OCI-LY7 (cell line): ENCODE measurements around the gene KIAA1328. TPM values are rescaled to one million over a fixed set of nuclear protein-coding genes. Genes with fewer than 3 reads are reported as not detected.

Experiments
- BruUV-seq: library from RNA; stranded (reverse); fragments of 400-500 nt; replicated peaks from 2 replicates; lab custom pipeline; 2021; lab: Mats Ljungman, UMichigan
- CTCF ChIA-PET: fragments of 300-600 bp; sonication (Branson Sonifier 250); formaldehyde crosslinking; loops from one replicate; lab custom pipeline; 2022; ENCODE audit warnings: antibody characterized with exemption; ENCODE audit not compliant: unreplicated experiment; lab: Charles Lee
- POLR2A ChIA-PET: fragments of 300-600 bp; sonication (Branson Sonifier 250); formaldehyde crosslinking; loops from one replicate; lab custom pipeline; 2022; ENCODE audit warnings: antibody characterized with exemption; lab: Charles Lee
- DNase-seq: peaks from one replicate; pipeline ENCODE4 v3.0.0-alpha.2; 2015; ENCODE audit warnings: low spot score
- H2AFZ ChIP-seq: fragments of 200-600 bp; sonication (generic), shearing (Covaris generic); 2 replicates; pipeline ENCODE4 v1.6.1; 2014; ENCODE audit warnings: mild to moderate bottlenecking, antibody characterized with exemption, low read length, moderate library complexity
- H3K27ac ChIP-seq: fragments of 200-600 bp; sonication (generic); 2 replicates; pipeline ENCODE4 v1.5.1; 2014; ENCODE audit warnings: mixed run types, low read depth, mild to moderate bottlenecking, moderate library complexity, low read length, inconsistent platforms; ENCODE audit not compliant: poor library complexity, severe bottlenecking
- H3K36me3 ChIP-seq: fragments of 200-600 bp; sonication (generic); 2 replicates; pipeline ENCODE4 v1.6.1; 2014; ENCODE audit warnings: mild to moderate bottlenecking, antibody characterized with exemption, low read length, moderate library complexity, mixed read lengths; ENCODE audit not compliant: insufficient read depth
- H3K4me1 ChIP-seq: fragments of 200-600 bp; sonication (generic); 2 replicates; pipeline ENCODE4 v1.5.1; 2014; ENCODE audit warnings: mild to moderate bottlenecking, low read length; ENCODE audit not compliant: insufficient read depth, poor library complexity, severe bottlenecking
- H3K4me2 ChIP-seq: fragments of 200-600 bp; sonication (generic); 2 replicates; pipeline ENCODE4 v1.6.1; 2014; ENCODE audit warnings: mild to moderate bottlenecking, low read length
- H3K4me3 ChIP-seq: fragments of 200-600 bp; sonication (generic); 2 replicates; pipeline ENCODE4 v1.5.1; 2014; ENCODE audit warnings: mild to moderate bottlenecking, low read depth, low read length; ENCODE audit not compliant: poor library complexity, severe bottlenecking
- H3K79me2 ChIP-seq: fragments of 200-600 bp; sonication (generic); 2 replicates; pipeline ENCODE4 v1.6.1; 2016; ENCODE audit warnings: low read depth, mild to moderate bottlenecking, low read length, moderate library complexity, mixed read lengths; ENCODE audit not compliant: insufficient read depth
- H3K9me2 ChIP-seq: fragments of 200-600 bp; sonication (generic); 2 replicates; pipeline ENCODE4 v1.6.1; 2016; ENCODE audit warnings: mild to moderate bottlenecking, low read length, mixed read lengths; ENCODE audit not compliant: insufficient read depth
- H3K9me3 ChIP-seq: fragments of 200-600 bp; sonication (generic); 2 replicates; pipeline ENCODE4 v1.6.1; 2014; ENCODE audit warnings: mild to moderate bottlenecking, mixed run types, low read length, mixed read lengths
- H4K20me1 ChIP-seq: fragments of 200-600 bp; sonication (generic); 2 replicates; pipeline ENCODE4 v1.6.1; 2014; ENCODE audit warnings: mild to moderate bottlenecking, antibody characterized with exemption, low read length, moderate library complexity, mixed read lengths; ENCODE audit not compliant: insufficient read depth
- EZH2phosphoT487 ChIP-seq: fragments of 200-600 bp; sonication (generic); IDR thresholded peaks from 2 replicates; pipeline ENCODE4 v1.6.1; 2018; ENCODE audit warnings: low read depth, borderline replicate concordance, mild to moderate bottlenecking, mixed run types, antibody characterized with exemption, low read length, moderate library complexity, mixed read lengths
- intact Hi-C: fragments of 100-400 bp; cut with micrococcal nuclease; formaldehyde crosslinking; loops from one replicate; pipeline ENCODE4 v1.10.0; 2022; ENCODE audit not compliant: unreplicated experiment
- total RNA-seq, 2 experiments: library from RNA; depleted of rRNA in 1 of 2; stranded (reverse); fragments of >200 nt in 1 of 2; shearing (Covaris generic) in 1 of 2; gene quantifications; 2 replicates each; pipeline ENCODE4 v1.2.3, GENCODE V29; 2014 to 2022
- TF ChIP-seq, protein P1 (sequence below): fragments of 200-600 bp; sonication (generic); conservative IDR thresholded peaks from 2 replicates; pipeline ENCODE4 v1.5.1; 2014; ENCODE audit warnings: mild to moderate bottlenecking, antibody characterized with exemption, low read length, moderate library complexity, mixed read lengths

KIAA1328 gene
- total RNA-seq, 2 experiments from 2014 or later: 3.0 to 5.8 TPM

GRCh38 chr18:37160038-37160820 lies 331.3 kb downstream of the KIAA1328 start:
- Histone ChIP-seq H3K9me2 (no peaks in the 10 kb centered on the region), H3K79me2 (no peaks in the 10 kb centered on the region), H3K4me2 (no peak overlapping the region), H3K9me3 (no peaks in the 10 kb centered on the region), H3K4me3 (no peak overlapping the region), H3K4me1 (no peaks in the 10 kb centered on the region), H2AFZ (no peak overlapping the region), H3K27ac (no peak overlapping the region), H3K36me3 (no peaks in the 10 kb centered on the region), H4K20me1 (no peaks in the 10 kb centered on the region)
- no peak for DNase-seq
- POLR2A ChIA-PET: no interaction called here
- intact Hi-C loops: no loop called here
- TF ChIP-seq, protein P1, sequence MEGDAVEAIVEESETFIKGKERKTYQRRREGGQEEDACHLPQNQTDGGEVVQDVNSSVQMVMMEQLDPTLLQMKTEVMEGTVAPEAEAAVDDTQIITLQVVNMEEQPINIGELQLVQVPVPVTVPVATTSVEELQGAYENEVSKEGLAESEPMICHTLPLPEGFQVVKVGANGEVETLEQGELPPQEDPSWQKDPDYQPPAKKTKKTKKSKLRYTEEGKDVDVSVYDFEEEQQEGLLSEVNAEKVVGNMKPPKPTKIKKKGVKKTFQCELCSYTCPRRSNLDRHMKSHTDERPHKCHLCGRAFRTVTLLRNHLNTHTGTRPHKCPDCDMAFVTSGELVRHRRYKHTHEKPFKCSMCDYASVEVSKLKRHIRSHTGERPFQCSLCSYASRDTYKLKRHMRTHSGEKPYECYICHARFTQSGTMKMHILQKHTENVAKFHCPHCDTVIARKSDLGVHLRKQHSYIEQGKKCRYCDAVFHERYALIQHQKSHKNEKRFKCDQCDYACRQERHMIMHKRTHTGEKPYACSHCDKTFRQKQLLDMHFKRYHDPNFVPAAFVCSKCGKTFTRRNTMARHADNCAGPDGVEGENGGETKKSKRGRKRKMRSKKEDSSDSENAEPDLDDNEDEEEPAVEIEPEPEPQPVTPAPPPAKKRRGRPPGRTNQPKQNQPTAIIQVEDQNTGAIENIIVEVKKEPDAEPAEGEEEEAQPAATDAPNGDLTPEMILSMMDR: no peak
- TF ChIP-seq EZH2phosphoT487: no peak
- no TSS peak for BruUV-seq
- CTCF ChIA-PET: no interaction called here

DNA sequence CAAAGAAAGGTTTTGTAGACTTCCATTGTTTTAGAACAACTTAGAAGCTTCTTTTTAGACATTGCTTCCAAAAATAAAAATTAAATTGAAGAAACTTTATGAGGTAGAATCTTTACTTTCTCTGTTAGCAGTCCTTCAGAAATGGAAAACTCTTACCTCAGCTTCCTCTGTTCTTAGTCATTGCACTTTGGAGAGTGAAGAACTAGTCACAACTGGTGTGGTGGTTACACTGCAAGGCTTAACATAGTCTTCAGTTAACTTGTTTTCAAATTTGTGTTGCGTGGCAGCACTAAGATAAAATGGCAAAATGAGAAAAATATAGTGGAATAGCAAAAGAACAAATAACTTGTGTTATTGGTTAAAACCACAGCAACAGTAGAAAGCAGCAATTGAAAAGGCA lies 332.6 kb downstream of the KIAA1328 start:
- BruUV-seq: no TSS peak
- H3K79me2 ChIP-seq: no peaks in the 10 kb centered on the region
- no peaks in the 10 kb centered on the region for H3K9me2 ChIP-seq
- TF ChIP-seq EZH2phosphoT487: no peak
- TF ChIP-seq, protein P1: no peak
- no peak overlapping the region for H3K4me2 ChIP-seq
- H3K4me3 ChIP-seq: no peak overlapping the region
- ChIA-PET CTCF (no interaction called here), POLR2A (no interaction called here)
- H4K20me1 ChIP-seq: no peaks in the 10 kb centered on the region
- H2AFZ ChIP-seq: no peak overlapping the region
- H3K27ac ChIP-seq: no peak overlapping the region
- H3K9me3 ChIP-seq: no peaks in the 10 kb centered on the region
- H3K4me1 ChIP-seq: no peaks in the 10 kb centered on the region
- intact Hi-C loops: no loop called here
- no peaks in the 10 kb centered on the region for H3K36me3 ChIP-seq
- DNase-seq: no peak

DNA sequence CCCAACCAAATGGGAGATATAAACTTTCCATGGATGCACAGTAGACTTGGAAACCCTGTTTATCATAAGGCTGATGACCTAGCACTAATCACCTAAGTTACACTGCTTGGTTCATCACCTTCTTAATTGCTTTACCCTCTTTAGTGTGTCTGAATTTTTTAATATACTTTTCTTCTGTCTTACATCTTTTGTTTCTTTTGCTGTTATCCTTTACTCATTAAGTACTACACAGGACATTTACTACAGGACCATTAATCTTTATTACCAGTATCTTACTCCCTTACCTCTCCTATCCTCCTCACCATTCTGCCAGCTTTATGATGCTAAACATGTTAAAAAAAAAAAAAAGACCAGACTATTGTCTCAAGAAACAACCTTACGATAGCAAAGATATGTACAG lies 333.6 kb downstream of the KIAA1328 start:
- Histone ChIP-seq H3K36me3 (no peaks in the 10 kb centered on the region), H3K9me2 (no peaks in the 10 kb centered on the region), H2AFZ (no peak overlapping the region), H3K4me3 (no peak overlapping the region), H3K4me2 (no peak overlapping the region), H3K4me1 (no peaks in the 10 kb centered on the region), H4K20me1 (no peaks in the 10 kb centered on the region), H3K9me3 (no peaks in the 10 kb centered on the region), H3K79me2 (no peaks in the 10 kb centered on the region), H3K27ac (no peak overlapping the region)
- intact Hi-C loops: no loop called here
- no peak for DNase-seq
- POLR2A ChIA-PET: interaction anchor here (0.6 kb wide), 1 partner anchor 19 kb away, joined by 3 read pairs; no protein-coding TSS in a partner anchor
- CTCF ChIA-PET: no interaction called here
- no peak for TF ChIP-seq EZH2phosphoT487
- TF ChIP-seq, protein P1: no peak
- no TSS peak for BruUV-seq
